Ureter (tissue), 1 donor: ENCODE measurements around the gene CRB1. TPM values are rescaled to one million over a fixed set of nuclear protein-coding genes. Genes with fewer than 3 reads are reported as not detected.
"Not testable (repeated sequence)": the region's sequence is repeated elsewhere in the genome, so short reads cannot be mapped to it uniquely, and the experiment has no call there.

Experiments
- DNase-seq: peaks from one replicate; pipeline ENCODE4 v3.0.0-alpha.2; 2020; ENCODE audit warnings: low spot score
- total RNA-seq: library from RNA; stranded (reverse); gene quantifications from one replicate; pipeline ENCODE4 v1.2.4, GENCODE V29; 2023
- donor health status: DM: yes; HTN: yes; CAD: no.

Gene CRB1
- total RNA-seq, 1 donor from 2014 or later, result 0.18 TPM

GRCh38 chr1:197463142-197463541 lies 195.1 kb downstream of the CRB1 start:
- no peak for DNase-seq

GRCh38 chr1:197464044-197464443 lies 196.0 kb downstream of the CRB1 start:
- no peak for DNase-seq

GRCh38 chr1:197465528-197466327 lies 197.7 kb downstream of the CRB1 start:
- no peak for DNase-seq

- no peak for DNase-seq
Measured at GRCh38 chr1:197466813-197467212, 198.8 kb downstream of the CRB1 start.

- DNase-seq, result no peak
Measured at GRCh38 chr1:197467881-197468280, 199.8 kb downstream of the CRB1 start.

GRCh38 chr1:197468543-197469175 lies 200.6 kb downstream of the CRB1 start:
- no peak for DNase-seq

- DNase-seq, result no peak
Measured at GRCh38 chr1:197469620-197470210, 201.7 kb downstream of the CRB1 start.

GRCh38 chr1:197470330-197470729 lies 202.3 kb downstream of the CRB1 start:
- no peak for DNase-seq

- no peak for DNase-seq
Measured at GRCh38 chr1:197471248-197471985, 203.4 kb downstream of the CRB1 start.

GRCh38 chr1:197472141-197472540 lies 204.1 kb downstream of the CRB1 start:
- no peak for DNase-seq

- no peak for DNase-seq
Measured at GRCh38 chr1:197480446-197480845, 212.4 kb downstream of the CRB1 start.

GRCh38 chr1:197481101-197481500 lies 213.0 kb downstream of the CRB1 start:
- no peak for DNase-seq

GRCh38 chr1:197485790-197486189 lies 217.7 kb downstream of the CRB1 start:
- DNase-seq, result no peak

GRCh38 chr1:197486946-197487345 lies 218.9 kb downstream of the CRB1 start:
- DNase-seq, result no peak

GRCh38 chr1:197491505-197491904 lies 223.5 kb downstream of the CRB1 start:
- DNase-seq, result not testable (repeated sequence)

- no peak for DNase-seq
Measured at GRCh38 chr1:197496722-197497121, 228.7 kb downstream of the CRB1 start.

GRCh38 chr1:197510691-197511378 lies 242.8 kb downstream of the CRB1 start:
- no peak for DNase-seq

- no peak for DNase-seq
Measured at GRCh38 chr1:197515421-197515820, 247.4 kb downstream of the CRB1 start.

GRCh38 chr1:197519741-197520334 lies 251.8 kb downstream of the CRB1 start:
- no peak for DNase-seq

GRCh38 chr1:197521118-197521739 lies 253.2 kb downstream of the CRB1 start:
- no peak for DNase-seq
